Cortex of kidney (tissue), 1 donor: ENCODE results near the gene ACYP2.
A peak's percentile ranks its signal among the peaks of the same experiment; 100 is the strongest.
"Not testable (repeated sequence)": the region's sequence is repeated elsewhere in the genome, so short reads cannot be mapped to it uniquely, and the experiment has no call there.

ENCODE experiments used
- DNase-seq: peaks from one replicate; lab custom pipeline; 2025; lab: John Stamatoyannopoulos, UW

ACYP2 gene

DNA sequence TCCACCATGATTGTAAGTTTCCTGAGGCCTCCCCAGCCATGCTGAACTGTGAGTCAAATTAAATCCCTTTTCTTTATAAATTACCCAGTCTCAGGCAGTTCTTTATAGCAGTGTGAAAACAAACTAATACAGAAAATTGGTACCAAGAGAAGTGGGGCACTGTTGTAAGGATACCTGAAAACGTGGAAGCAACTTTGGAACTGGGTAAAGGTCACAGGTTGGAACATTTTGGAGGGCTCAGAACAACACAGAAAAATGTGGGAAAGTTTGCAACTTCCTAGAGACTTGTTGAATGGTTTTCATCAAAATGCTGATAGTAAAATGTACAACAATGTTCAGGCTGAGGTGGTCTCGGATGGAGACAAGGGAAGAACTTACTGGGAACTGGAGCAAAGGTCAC lies 209.1 kb downstream of the ACYP2 start:
- not testable (repeated sequence) for DNase-seq

DNA sequence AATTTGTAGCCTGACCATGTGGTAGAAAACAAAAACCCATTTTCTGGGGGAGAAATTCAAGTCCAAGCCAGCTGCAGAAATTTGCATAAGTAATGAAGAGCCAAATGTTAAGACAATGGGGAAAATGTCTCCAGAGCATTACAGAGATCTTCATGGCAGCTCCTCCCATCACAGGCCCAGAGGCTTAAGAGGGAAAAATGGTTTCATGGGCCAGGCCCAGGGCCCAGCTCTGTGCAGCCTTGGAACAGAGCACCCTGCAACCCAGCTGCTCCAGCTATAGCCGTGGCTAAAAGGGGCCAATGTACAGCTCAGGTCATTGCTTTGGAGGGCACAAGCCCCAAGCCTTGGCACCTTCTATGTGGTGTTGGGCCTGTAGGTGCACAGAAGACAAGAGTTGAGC lies 209.7 kb downstream of the ACYP2 start:
- DNase-seq, result no peak

DNA sequence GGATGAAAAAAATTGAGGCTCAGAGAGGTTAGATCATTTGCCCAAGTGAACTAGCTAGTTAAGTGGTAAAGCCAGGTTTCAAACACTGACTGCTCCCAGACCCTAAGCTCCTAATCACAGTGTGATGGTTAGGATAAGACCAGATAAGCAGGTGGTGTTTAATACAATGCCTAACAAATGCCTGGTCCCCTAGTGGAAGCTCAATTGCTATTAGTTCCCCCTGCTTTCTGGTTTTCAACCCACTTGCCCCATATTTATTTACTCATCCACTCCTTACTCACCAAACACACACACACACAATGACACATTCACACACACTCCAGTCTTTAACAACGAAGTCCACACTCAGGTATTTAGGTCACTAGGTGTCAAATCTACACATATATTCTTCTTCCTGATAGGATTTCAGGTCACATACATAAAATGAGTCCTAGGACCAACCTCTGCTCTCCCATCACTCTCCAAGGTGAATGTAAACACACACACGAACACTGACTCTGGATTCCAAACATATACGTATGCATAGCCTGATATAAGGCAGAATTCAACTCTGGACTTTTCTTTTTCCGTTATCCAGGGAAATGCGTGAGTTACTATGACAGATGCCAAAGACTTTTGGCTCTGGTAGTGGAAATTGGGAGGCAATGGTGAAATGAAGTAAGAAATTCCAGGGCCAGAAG lies 214.2 kb downstream of the ACYP2 start:
- no peak for DNase-seq

DNA sequence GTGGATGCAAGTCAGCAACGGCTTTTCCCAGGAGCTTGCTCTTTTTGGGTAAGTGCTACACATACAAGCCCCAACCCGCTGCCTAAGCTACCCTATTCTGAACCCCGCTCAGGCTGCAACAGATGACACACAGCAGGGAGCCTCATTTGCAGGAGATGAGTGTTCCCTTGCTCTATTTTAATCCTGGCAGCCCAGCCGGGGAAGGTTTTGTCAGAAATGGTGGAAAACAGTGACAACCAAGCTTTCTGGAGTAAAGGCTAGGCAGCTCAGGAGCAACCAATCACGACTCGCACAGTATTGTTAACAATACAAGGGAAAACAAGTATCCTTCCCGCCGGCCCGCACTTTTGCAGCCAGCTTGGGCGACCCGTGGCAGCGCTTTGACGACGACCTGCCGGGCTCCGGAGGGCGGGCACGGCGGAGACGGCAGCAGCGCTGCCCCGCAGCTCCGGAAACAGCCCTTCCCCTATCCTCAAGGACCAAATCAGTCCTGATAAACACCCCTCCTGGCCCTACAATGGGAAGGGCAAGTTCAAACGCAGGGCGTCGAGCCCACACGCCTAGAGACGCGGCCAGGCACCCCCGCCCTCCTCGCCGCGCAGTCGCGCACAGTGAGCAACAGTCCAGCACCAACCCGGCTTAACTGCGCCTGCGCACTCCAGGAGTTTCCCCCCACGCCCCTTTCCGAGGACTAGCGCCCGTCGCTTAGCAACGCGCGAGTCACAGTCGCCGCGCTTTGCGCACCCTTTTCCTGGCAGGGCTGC lies 214.9 kb downstream of the ACYP2 start:
- peak; percentile 19 for DNase-seq

DNA sequence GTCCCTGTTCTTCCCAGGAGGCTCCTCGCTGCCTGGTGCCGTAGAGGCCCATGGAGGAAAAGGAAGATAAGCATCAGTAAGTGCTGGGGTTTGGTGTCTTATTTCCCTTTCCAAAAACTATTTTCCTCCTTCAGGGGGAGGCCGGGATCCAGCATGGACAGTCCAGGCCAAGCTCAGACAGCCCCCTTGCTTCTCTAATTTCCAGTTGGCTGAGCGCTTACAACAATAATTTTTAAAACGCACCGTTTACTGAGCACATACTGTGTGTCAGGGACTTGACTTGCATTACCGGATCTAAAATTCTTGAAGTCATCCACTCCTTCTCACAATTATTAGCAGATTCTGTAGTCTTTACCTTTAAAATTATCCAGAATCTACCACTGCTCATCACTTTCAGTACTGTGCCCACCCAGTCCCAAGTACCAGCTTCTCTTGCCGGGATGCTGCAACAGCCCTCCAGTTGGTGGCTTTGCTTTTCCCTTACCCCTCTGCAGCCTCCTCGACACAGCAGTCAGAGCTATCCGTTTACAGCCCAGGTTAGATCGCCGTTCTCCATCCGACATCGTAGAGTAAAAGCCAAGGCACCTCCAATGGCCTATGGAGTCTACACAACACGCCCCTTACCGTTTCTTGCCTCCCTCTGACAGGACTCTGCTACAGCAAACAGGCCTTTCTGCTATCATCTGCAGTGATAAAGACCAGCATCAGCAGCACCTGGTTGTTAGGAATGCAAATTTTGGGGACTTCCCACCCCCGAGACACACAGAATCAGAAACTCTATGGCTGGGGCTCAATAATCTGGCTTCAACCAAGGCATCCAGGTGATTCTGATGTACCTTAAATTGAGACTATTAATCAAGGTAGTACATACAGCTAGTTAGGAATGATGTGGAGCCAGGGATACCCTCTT lies 215.8 kb downstream of the ACYP2 start:
- no peak for DNase-seq

DNA sequence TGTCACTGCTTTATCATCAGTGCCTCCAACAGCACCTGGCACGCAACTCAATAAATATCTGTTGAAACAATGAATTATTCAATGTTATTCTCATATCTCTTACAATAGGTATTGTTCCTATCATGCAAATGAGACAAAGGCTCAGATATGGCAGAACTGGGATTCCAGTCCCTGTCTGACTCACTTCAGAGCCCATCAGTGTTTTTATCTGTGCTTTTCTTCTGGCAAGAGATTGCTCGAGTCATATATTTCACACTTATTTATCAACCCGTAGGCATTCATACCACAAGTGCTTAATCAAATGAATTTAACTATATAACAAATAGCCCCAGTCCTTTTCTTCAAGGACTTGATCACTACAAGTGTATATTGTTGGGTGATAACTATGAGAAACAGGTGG lies 217.0 kb downstream of the ACYP2 start:
- no peak for DNase-seq

DNA sequence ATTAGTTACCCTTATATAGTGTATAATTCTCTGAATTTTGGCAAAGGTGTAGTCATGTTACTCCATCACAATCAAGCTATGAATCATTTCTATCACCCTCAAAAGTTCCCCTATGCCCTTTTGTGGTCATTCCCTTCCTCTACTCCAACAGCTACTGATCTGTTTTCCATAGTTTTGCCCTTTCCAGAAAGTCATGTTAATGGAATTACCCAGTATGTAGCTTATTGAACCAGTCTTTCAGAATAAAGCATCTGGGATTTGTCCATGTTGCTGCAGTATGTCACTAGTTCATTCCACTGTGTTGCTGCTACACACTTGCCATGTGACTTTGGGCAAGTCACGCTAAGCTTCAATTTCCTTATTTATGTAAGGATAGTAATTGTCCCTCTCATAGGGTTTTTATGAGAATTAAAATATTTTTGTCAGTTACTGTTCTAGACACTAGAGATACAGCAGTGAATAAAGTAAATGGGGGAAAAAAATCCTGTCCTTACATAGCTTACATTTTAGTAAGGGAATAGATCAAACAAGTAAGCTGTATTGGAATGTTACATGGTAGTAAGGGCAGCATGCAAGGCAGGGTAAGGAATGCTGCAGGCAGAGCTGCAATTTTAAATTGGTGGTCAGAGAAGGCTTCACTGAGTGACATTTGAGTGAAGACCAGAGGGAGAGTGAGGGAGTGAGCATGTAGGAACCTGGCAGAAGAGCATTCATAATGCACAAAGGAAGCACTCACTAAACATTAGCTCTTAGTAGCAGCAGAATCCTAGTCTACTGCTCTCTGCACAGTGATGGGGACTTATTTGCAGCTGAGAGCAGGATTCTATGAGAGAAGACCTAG lies 220.9 kb downstream of the ACYP2 start:
- no peak for DNase-seq

DNA sequence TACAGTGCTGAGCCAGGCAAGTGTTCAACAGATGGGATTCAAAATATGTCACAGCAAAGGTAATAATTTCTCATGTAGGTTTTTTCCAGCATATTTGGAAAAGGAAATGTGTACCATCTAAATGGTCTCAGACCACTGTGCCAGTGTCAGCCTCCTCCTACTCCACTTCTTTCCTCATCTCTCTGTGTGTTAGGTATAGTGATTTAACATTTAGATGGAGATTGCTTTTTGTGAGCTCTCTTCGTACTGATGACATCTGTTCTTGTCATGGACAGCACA lies 221.5 kb downstream of the ACYP2 start:
- no peak for DNase-seq

DNA sequence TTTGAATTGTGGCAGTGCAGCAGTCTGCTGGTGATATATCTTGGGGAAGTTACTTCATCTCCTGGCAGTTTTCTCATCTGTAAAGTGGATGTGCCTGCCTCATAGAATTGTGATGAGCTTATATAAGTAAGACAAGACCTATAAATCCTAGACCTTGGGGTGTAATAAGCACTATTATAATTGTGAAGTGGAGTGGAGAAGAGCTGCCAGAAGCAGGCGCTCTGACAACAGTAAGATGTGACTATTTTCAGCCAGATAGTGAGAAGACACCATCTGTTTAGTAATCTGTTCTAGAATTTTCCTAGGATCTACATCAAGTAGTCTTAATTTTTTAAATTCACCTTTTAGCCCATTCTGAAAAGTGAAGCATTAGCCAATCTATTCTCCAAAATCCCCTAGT lies 226.2 kb downstream of the ACYP2 start:
- DNase-seq, result no peak

DNA sequence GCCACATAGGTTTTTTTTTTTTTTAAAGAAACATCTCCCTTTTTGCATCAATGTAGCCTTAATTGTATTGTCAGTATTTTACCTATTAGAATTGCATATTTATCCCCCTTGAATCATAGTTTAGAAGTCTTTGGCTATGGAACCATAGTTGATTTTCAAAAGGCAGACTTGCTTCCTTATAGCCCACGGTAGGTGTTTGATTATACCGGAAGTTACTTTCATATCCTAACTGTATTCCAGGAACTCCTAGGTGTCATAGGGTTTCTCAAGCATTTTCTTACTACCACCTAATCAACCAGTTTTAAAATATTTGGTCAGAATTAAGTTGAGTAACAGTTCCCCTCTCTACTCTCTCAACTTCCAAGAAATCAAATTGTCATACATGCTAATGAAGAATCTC lies 227.2 kb downstream of the ACYP2 start:
- no peak for DNase-seq

DNA sequence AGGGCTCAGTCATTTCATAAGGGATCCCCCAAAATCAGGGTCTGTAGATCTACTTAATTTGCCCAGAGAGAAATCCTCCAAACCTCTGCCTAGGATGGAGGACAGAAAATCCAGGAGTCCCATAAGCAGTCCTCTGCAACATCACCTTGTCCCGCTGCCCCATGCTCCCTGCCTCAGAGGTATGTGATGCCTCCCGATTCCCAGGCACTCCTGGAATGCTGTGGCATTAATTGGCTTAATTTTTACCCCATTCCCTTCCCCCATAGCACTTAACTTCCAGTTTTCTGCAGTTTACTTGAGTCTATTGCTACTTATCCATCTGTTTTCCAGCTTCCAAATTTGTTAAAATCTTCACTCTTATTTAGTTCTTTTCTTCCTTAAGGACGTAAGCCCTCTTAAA lies 232.2 kb downstream of the ACYP2 start:
- no peak for DNase-seq

DNA sequence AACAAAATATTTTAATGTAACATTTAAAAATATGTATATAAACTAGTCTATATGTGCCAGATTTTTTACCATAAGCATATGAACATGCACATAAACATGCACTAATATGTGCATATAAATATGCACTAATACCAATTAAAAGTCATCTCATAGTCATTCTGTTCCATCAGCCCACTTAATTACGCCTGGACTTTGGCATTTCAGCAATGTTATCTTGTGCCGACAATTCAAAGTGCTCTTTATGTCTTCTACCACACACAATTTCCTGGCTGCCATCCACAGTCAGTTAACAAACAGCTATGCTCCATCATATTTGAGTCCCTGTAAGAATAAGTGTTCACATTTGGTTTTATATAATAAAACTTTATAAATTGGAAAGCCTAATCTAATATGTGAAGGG lies 233.2 kb downstream of the ACYP2 start:
- no peak for DNase-seq

DNA sequence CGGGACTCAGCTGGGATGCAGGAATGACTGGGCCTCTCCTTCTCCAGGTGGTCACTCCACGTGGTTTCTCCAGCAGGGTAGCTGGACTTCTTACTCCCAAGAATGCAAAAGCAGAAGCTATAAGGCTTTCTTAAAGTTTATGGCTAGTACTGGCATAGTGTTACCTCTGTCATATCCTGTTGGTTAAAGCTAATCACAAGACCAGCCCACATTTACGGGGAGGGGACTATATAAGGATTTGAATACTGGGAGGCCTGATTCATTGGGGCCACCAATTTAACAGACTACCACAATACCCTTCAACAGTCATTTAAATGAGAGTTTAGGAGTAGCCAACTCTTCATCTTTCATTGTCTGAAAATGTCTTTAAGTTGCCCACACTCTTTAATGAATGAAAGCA lies 235.0 kb downstream of the ACYP2 start:
- DNase-seq, result no peak

DNA sequence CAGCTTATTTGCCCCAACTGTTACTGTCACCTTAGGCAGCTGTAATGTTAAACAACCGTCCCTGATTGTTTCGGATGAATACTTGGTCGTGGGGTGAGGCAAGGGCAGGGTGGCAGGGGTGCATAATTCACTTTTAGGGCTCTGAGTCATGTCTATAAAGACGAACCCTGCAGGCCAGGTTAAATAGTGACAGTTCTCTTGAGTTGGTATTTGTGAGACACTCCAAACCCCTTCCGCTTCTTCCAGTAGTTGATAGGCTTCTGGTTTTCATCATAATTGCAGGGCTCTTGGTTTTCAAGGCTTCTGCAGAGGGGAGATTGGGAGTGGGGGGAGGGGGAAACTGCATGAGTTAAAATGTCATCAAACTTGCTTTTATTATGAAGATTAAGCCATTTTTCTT lies 237.8 kb downstream of the ACYP2 start:
- no peak for DNase-seq
